Endothelial cell of umbilical vein (primary cell): ENCODE measurements around the gene IBA57. TPM values are rescaled to one million over a fixed set of nuclear protein-coding genes. Genes with fewer than 3 reads are reported as not detected.

Experiments used
- BruUV-seq: library from RNA; stranded (reverse); fragments of 400-500 nt; replicated peaks from 2 replicates; lab custom pipeline; 2021; lab: Mats Ljungman, UMichigan
- CTCF ChIA-PET: fragments of 300-600, 350-600 bp; sonication (Branson Sonifier 250); formaldehyde crosslinking; loops from one replicate; lab custom pipeline; 2021; ENCODE audit warnings: antibody characterized with exemption, inconsistent platforms; lab: Charles Lee
- POLR2A ChIA-PET: fragments of 300-600, 350-600 bp; sonication (Branson Sonifier 250); formaldehyde crosslinking; loops from one replicate; lab custom pipeline; 2021; ENCODE audit warnings: antibody characterized with exemption, inconsistent platforms; lab: Charles Lee
- DNase-seq: peaks from one replicate; pipeline ENCODE4 v3.0.0-alpha.2; 2011; ENCODE audit warnings: low read depth, low spot score
- FAIRE-seq: peaks from 2 replicates; lab custom pipeline; 2011; peaks lifted over from hg19 to GRCh38; lab: Jason Lieb, UNC
- H2AFZ ChIP-seq: 2 replicates; pipeline ENCODE4 v1.6.0; 2012; ENCODE audit warnings: low read depth, low read length, control low read depth, inconsistent platforms
- H3K27ac ChIP-seq: 2 replicates; pipeline ENCODE4 v1.5.1; 2011; ENCODE audit warnings: low read depth, mild to moderate bottlenecking, control low read depth, low read length, moderate library complexity; ENCODE audit not compliant: insufficient read depth
- H3K27me3 ChIP-seq, 2 experiments: 2 replicates each; pipeline versions ENCODE4 v1.6.0 to v1.6.1; 2011; ENCODE audit warnings: low read length in 2 of 2, mixed read lengths in 1 of 2; ENCODE audit not compliant: control insufficient read depth in 2 of 2, insufficient read depth in 2 of 2
- H3K36me3 ChIP-seq, 2 experiments: 2 replicates in 1 of 2; 3 replicates in 1 of 2; pipeline ENCODE4 v1.5.1; 2011; ENCODE audit warnings: low read length in 2 of 2, mild to moderate bottlenecking in 1 of 2, moderate library complexity in 1 of 2; ENCODE audit not compliant: control insufficient read depth in 2 of 2, insufficient read depth in 2 of 2; ENCODE audit errors: extremely low read depth in 1 of 2
- H3K4me1 ChIP-seq: 3 replicates; pipeline ENCODE4 v1.5.1; 2011; ENCODE audit warnings: mild to moderate bottlenecking, low read length; ENCODE audit not compliant: control insufficient read depth, insufficient read depth; ENCODE audit errors: extremely low read depth
- H3K4me2 ChIP-seq: 2 replicates; pipeline ENCODE4 v1.6.1; 2011; ENCODE audit warnings: low read length, control low read depth, mixed read lengths; ENCODE audit not compliant: insufficient read depth
- H3K4me3 ChIP-seq, 3 experiments: fragments of 200-600 bp in 1 of 3; sonication (generic), shearing (Covaris generic) in 1 of 3; replicated peaks in 1 of 3; 2 replicates each; pipeline ENCODE4 v1.5.1; 2011 to 2016; ENCODE audit warnings: control low read depth in 3 of 3, low read length in 3 of 3, mild to moderate bottlenecking in 2 of 3, inconsistent platforms in 1 of 3, low read depth in 1 of 3, moderate library complexity in 1 of 3; ENCODE audit not compliant: insufficient read depth in 1 of 3
- H3K79me2 ChIP-seq: 2 replicates; pipeline ENCODE4 v1.6.0; 2012; ENCODE audit warnings: low read length, inconsistent platforms; ENCODE audit not compliant: control insufficient read depth, insufficient read depth
- H3K9ac ChIP-seq: replicated peaks from 2 replicates; pipeline ENCODE3; 2011; ENCODE audit warnings: low read length, control low read depth; ENCODE audit not compliant: insufficient read depth; ENCODE audit errors: extremely low read depth
- H3K9me1 ChIP-seq: replicated peaks from 3 replicates; pipeline ENCODE4 v1.6.0; 2011; ENCODE audit warnings: mild to moderate bottlenecking, low read length; ENCODE audit not compliant: control insufficient read depth, insufficient read depth; ENCODE audit errors: extremely low read depth
- H3K9me3 ChIP-seq: replicated peaks from 2 replicates; pipeline ENCODE4 v1.5.1; 2012; ENCODE audit warnings: low read length, inconsistent platforms; ENCODE audit not compliant: control insufficient read depth, insufficient read depth
- H4K20me1 ChIP-seq: replicated peaks from 2 replicates; pipeline ENCODE3; 2011; ENCODE audit warnings: mild to moderate bottlenecking, low read length; ENCODE audit not compliant: control insufficient read depth, insufficient read depth; ENCODE audit errors: extremely low read depth
- FOS ChIP-seq: IDR thresholded peaks from 2 replicates; pipeline ENCODE4 v1.6.1; 2011; ENCODE audit warnings: mild to moderate bottlenecking, low read length, moderate library complexity, borderline replicate concordance; ENCODE audit not compliant: insufficient read depth
- GATA2 ChIP-seq: IDR thresholded peaks from 2 replicates; pipeline ENCODE4 v1.7.0; 2011; ENCODE audit warnings: low read depth, mild to moderate bottlenecking, moderate library complexity, mixed read lengths, low read length; ENCODE audit not compliant: insufficient read length, insufficient read depth
- JUN ChIP-seq: IDR thresholded peaks from 2 replicates; pipeline ENCODE4 v1.6.1; 2011; ENCODE audit warnings: borderline replicate concordance, low read depth; ENCODE audit not compliant: insufficient read length, insufficient read depth
- MYC ChIP-seq: IDR thresholded peaks from one replicate; pipeline ENCODE4 v1.6.1; 2011; ENCODE audit warnings: mild to moderate bottlenecking, low read depth, low read length
- POLR2A ChIP-seq: IDR thresholded peaks from 2 replicates; pipeline ENCODE4 v1.6.1; 2012; ENCODE audit warnings: low read depth, mild to moderate bottlenecking, control low read depth, low read length
- POLR2AphosphoS5 ChIP-seq: IDR thresholded peaks from 2 replicates; pipeline ENCODE4 v1.6.1; 2012; ENCODE audit warnings: low read depth, mild to moderate bottlenecking, control low read depth, low read length, moderate library complexity; ENCODE audit not compliant: insufficient read depth
- dilution Hi-C: fragments of 300-500 bp; cut with MboI; formaldehyde crosslinking; loops from one replicate; pipeline ENCODE4 v1.15.0; 2019; ENCODE audit warnings: low sequenced_read_pairs; ENCODE audit not compliant: extremely low pct_ligation_motif_present
- intact Hi-C: fragments of 100-400 bp; cut with micrococcal nuclease; formaldehyde crosslinking; loops from one replicate; pipeline ENCODE4 v1.10.0; 2022
- polyA plus RNA-seq, 4 experiments: library from polyadenylated mRNA; depleted of rRNA in 3 of 4; stranded (reverse) in 3 of 4; unstranded in 1 of 4; fragments of >200 nt; gene quantifications; 2 replicates each; pipeline versions ENCODE4 v1.2.1 to v1.2.3, GENCODE V29; 2011 to 2012; ENCODE audit warnings: missing spikeins in 1 of 4
- total RNA-seq: library from RNA; stranded (reverse); gene quantifications from 2 replicates; pipeline ENCODE4 v1.2.3, GENCODE V29; 2021
- TF ChIP-seq, protein P1 (sequence below), 2 donors: IDR thresholded peaks; 1 replicate in 1 of 2; 2 replicates in 1 of 2; pipeline ENCODE4 v1.5.1; 2011; ENCODE audit warnings: low read length in 2 of 2, mild to moderate bottlenecking in 2 of 2, moderate library complexity in 2 of 2, control low read depth in 1 of 2, inconsistent platforms in 1 of 2, low read depth in 1 of 2; ENCODE audit not compliant: insufficient read depth in 1 of 2; ENCODE audit errors: extremely low read depth in 1 of 2

IBA57 gene
- total and polyA plus RNA-seq, 2 donors (not counting 3 experiments of a cell fraction or from before 2014, with no cell fraction given) = 3.4 to 7.7 TPM

DNA sequence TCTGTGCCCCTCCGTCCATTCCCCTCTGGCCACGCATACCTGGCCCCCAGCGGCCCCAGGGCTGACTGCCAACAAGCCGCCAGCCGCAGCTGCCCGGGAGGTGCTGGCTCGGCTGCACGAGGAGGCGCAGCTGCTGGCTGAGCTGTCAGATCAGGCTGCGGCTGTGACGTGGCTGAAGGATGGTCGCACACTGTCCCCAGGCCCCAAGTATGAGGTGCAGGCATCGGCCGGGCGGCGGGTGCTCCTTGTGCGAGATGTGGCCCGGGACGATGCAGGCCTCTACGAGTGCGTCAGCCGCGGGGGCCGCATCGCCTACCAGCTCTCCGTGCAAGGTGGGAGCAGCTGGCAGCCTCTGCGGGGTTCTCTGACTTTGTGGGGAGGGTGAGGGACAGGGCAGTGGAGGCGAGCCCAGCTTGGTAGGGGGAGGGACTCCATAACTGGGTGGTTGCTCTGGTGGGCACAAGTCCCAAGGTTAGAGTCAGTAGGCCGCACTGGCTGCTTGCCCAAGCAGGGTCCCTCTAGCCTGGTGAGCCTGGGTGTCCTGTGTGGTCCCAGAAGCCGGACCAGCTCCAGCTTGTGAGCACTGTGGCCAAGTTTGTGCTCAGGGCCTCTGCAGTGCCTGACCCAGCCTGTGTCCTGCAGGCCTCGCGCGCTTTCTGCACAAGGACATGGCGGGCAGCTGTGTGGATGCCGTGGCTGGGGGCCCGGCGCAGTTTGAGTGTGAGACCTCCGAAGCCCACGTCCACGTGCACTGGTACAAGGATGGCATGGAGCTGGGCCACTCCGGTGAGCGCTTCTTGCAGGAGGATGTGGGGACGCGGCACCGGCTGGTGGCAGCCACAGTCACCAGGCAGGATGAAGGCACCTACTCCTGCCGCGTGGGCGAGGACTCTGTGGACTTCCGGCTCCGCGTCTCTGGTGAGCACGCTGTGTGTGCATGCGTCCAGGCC, 51.0 kb downstream of the IBA57 start:
- no peak overlapping the region for H2AFZ ChIP-seq
- DNase-seq = no peak
- H3K4me3 ChIP-seq = no peak overlapping the region
- no peaks in the 10 kb centered on the region for H3K4me1 ChIP-seq
- no peaks in the 10 kb centered on the region for H3K9me1 ChIP-seq
- H3K79me2 ChIP-seq = no peaks in the 10 kb centered on the region
- H3K27me3 ChIP-seq = peaks cover 4 to 15% of the 10 kb centered on the region in 2 experiments
- dilution Hi-C loops (no loop called here), intact Hi-C loops (loop anchor here (10.0 kb wide), 1 partner anchor 222 kb away; no protein-coding TSS in a partner anchor)
- TF ChIP-seq POLR2A (no peak), GATA2 (no peak), MYC (no peak), POLR2AphosphoS5 (no peak), FOS (no peak), JUN (no peak)
- TF ChIP-seq, protein P1, sequence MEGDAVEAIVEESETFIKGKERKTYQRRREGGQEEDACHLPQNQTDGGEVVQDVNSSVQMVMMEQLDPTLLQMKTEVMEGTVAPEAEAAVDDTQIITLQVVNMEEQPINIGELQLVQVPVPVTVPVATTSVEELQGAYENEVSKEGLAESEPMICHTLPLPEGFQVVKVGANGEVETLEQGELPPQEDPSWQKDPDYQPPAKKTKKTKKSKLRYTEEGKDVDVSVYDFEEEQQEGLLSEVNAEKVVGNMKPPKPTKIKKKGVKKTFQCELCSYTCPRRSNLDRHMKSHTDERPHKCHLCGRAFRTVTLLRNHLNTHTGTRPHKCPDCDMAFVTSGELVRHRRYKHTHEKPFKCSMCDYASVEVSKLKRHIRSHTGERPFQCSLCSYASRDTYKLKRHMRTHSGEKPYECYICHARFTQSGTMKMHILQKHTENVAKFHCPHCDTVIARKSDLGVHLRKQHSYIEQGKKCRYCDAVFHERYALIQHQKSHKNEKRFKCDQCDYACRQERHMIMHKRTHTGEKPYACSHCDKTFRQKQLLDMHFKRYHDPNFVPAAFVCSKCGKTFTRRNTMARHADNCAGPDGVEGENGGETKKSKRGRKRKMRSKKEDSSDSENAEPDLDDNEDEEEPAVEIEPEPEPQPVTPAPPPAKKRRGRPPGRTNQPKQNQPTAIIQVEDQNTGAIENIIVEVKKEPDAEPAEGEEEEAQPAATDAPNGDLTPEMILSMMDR (IDR thresholded peaks at IDR 0.05; ENCODE audit: extremely low read depth in 1 of 2, insufficient read depth in 1 of 2, low read depth in 1 of 2, low read length in 2 of 2) = no peak
- H3K27ac ChIP-seq = no peak overlapping the region
- H3K4me2 ChIP-seq = no peak overlapping the region
- no peaks in the 10 kb centered on the region for H4K20me1 ChIP-seq
- H3K9ac ChIP-seq = no peak overlapping the region
- no TSS peak for BruUV-seq
- ChIA-PET CTCF (interaction anchor here (0.7 kb wide), 1 partner anchor 53 kb away, joined by 3 read pairs; no protein-coding TSS in a partner anchor), POLR2A (no interaction called here)
- H3K9me3 ChIP-seq = no peaks in the 10 kb centered on the region
- FAIRE-seq = no peak
- no peaks in the 10 kb centered on the region for H3K36me3 ChIP-seq
